GM06990 (cell line): ENCODE measurements around the gene SEMA5A.

Experiments used
- DNase-seq: peaks from one replicate; pipeline ENCODE4 v3.0.0-alpha.2; 2011; ENCODE audit not compliant: insufficient read length; ENCODE audit errors: extremely low read depth
- H3K27me3 ChIP-seq: replicated peaks from 2 replicates; pipeline ENCODE4 v1.6.0; 2011; ENCODE audit warnings: low read length; ENCODE audit not compliant: control insufficient read depth, insufficient read depth
- H3K36me3 ChIP-seq: 2 replicates; pipeline ENCODE4 v1.5.1; 2011; ENCODE audit warnings: low read length; ENCODE audit not compliant: control insufficient read depth, insufficient read depth
- H3K4me3 ChIP-seq: replicated peaks from 2 replicates; pipeline ENCODE4 v1.5.1; 2011; ENCODE audit warnings: low read depth, mild to moderate bottlenecking, control low read depth, low read length
- CTCF ChIP-seq: IDR thresholded peaks from 2 replicates; pipeline ENCODE4 v1.5.1; 2011; ENCODE audit warnings: low read length, control low read depth, mild to moderate bottlenecking, inconsistent platforms; ENCODE audit not compliant: insufficient read depth, poor library complexity, severe bottlenecking

SEMA5A gene

GRCh38 chr5:9071074-9071473, 474.8 kb downstream of the SEMA5A start:
- no peak for TF ChIP-seq CTCF
- H3K36me3 ChIP-seq, result no peaks in the 10 kb centered on the region
- H3K27me3 ChIP-seq, result no peaks in the 10 kb centered on the region
- no peak overlapping the region for H3K4me3 ChIP-seq
- DNase-seq, result no peak

DNA sequence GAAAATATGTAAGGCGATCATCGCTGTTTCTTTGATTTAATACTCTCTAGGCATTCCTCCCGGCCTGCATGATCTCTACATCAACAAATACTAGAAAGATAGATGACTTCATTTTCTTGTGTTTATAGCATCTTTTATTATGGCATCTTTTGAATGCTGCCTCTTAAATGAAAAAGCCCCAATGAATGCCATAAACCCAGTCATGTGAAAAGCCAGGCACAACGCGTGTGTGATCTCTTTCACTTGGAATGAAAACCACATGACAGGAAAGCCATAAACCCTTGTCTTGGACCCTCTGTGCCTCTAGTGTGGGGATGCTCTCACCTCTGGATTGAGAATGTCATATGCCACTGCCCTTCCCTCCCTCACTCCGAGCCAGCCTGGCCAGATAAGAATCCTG, 476.2 kb downstream of the SEMA5A start:
- Histone ChIP-seq H3K4me3 (no peak overlapping the region), H3K36me3 (no peaks in the 10 kb centered on the region), H3K27me3 (no peaks in the 10 kb centered on the region)
- DNase-seq, result no peak
- TF ChIP-seq CTCF, result no peak

GRCh38 chr5:9067154-9067553, 478.7 kb downstream of the SEMA5A start:
- no peak for TF ChIP-seq CTCF
- Histone ChIP-seq H3K36me3 (no peaks in the 10 kb centered on the region), H3K4me3 (no peak overlapping the region), H3K27me3 (no peaks in the 10 kb centered on the region)
- no peak for DNase-seq

DNA sequence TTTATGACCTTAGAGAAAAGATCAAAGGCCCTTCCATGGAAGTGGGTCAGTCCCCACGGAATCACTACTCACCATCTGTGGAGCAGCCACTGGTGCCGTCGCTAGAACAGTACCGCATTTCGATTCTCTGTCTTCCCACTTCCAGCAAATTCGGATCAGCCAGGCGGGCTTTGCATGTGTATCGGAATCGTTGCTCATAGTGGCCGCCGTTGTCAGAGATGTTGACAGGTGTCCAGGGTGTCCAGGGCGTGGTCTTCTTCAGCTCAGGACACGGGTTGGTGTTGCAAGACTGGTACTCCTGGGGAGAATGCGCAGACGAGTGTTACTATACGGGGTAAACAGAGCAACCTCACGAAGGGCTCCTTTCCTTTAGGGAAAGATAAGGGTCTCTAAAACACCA, 479.5 kb downstream of the SEMA5A start:
- no peak for DNase-seq
- no peak for TF ChIP-seq CTCF
- Histone ChIP-seq H3K36me3 (no peaks in the 10 kb centered on the region), H3K4me3 (no peak overlapping the region), H3K27me3 (no peaks in the 10 kb centered on the region)

DNA sequence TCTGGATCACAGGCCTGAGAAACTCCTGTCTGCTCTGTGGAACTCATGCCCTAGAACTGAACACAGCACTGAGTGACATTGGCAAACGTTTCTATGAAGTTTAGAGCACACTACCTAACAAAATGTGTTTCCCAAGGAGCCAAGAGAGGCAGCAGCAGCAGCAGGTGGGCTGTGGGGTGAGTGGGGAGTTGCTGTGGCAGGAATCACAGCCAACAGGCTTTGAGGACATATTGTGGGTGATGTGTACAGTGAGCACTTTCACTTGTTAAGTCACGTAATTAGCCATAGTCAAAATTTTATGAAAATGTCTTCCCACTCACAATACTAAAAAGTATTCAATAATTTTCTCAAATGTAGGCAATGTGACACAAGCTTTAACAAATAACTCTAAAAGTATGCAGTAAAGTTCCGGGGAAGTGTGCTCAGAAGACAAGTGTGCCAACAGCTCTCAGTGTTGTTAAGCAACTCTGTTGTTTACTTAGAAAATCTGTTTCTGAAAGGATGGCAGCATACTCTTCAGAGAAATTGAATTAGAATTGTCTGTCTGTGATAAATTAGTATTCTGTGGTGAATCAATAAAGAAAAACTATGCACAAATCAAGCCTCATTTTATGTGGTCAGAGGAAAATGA, 482.1 kb downstream of the SEMA5A start:
- DNase-seq, result no peak
- no peaks in the 10 kb centered on the region for H3K27me3 ChIP-seq
- no peak for TF ChIP-seq CTCF

GRCh38 chr5:9062873-9063272, 483.0 kb downstream of the SEMA5A start:
- peak; percentile 59 for DNase-seq
- Histone ChIP-seq H3K36me3 (no peaks in the 10 kb centered on the region), H3K27me3 (no peaks in the 10 kb centered on the region), H3K4me3 (no peak overlapping the region)
- no peak for TF ChIP-seq CTCF

More for the DNA sequence above, 482.1 kb downstream of the SEMA5A start:
- no peak overlapping the region for H3K4me3 ChIP-seq
- no peaks in the 10 kb centered on the region for H3K36me3 ChIP-seq
